Small intestine (tissue), 7 donors: ENCODE data around the gene WNK2. TPM values are rescaled to one million over a fixed set of nuclear protein-coding genes. Genes with fewer than 3 reads are reported as not detected.
"Not testable (repeated sequence)": the region's sequence is repeated elsewhere in the genome, so short reads cannot be mapped to it uniquely, and the experiment has no call there.

Experiments
- DNase-seq, 2 donors: peaks; one replicate each; pipeline versions ENCODE4 v3.0.0 to v3.0.0-alpha.2; 2013
- FAIRE-seq: peaks from 2 replicates; lab custom pipeline; 2012; peaks lifted over from hg19 to GRCh38; lab: Jason Lieb, UNC
- H3K27ac ChIP-seq, 3 donors: one replicate each; pipeline ENCODE4 v1.5.1; 2013; ENCODE audit warnings: low read length in 2 of 3, mild to moderate bottlenecking in 2 of 3, control low read depth in 1 of 3, inconsistent platforms in 1 of 3, low read depth in 1 of 3, moderate library complexity in 1 of 3
- H3K27me3 ChIP-seq, 3 donors: one replicate each; pipeline ENCODE4 v1.6.1; 2013; ENCODE audit warnings: low read length in 3 of 3, inconsistent platforms in 1 of 3; ENCODE audit not compliant: control insufficient read depth in 3 of 3, insufficient read depth in 3 of 3
- H3K36me3 ChIP-seq, 3 donors: one replicate each; pipeline ENCODE4 v1.6.1; 2013; ENCODE audit warnings: low read length in 3 of 3, inconsistent platforms in 1 of 3, low read depth in 1 of 3, mild to moderate bottlenecking in 1 of 3, moderate library complexity in 1 of 3; ENCODE audit not compliant: control insufficient read depth in 3 of 3, insufficient read depth in 2 of 3
- H3K4me1 ChIP-seq, 3 donors: one replicate each; pipeline ENCODE4 v1.6.1; 2013; ENCODE audit warnings: low read length in 2 of 3, inconsistent platforms in 1 of 3, low read depth in 1 of 3, mild to moderate bottlenecking in 1 of 3, moderate library complexity in 1 of 3; ENCODE audit not compliant: control insufficient read depth in 3 of 3, insufficient read depth in 2 of 3
- H3K4me3 ChIP-seq, 3 donors: one replicate each; pipeline ENCODE4 v1.5.1; 2013; ENCODE audit warnings: low read length in 3 of 3, control low read depth in 1 of 3, inconsistent platforms in 1 of 3, low read depth in 1 of 3, mild to moderate bottlenecking in 1 of 3, moderate library complexity in 1 of 3
- H3K9me3 ChIP-seq, 2 donors: one replicate each; pipeline ENCODE4 v1.6.1; 2013; ENCODE audit warnings: low read depth in 1 of 2, low read length in 1 of 2; ENCODE audit not compliant: control insufficient read depth in 2 of 2, insufficient read depth in 1 of 2
- WGBS, 3 donors: extraction: QIAGEN DNeasy Blood & Tissue Kit; methylation state at CpG; one replicate each; pipeline ENCODE4 v1.1.7; 2013; 5-methylcytosine and 5-hydroxymethylcytosine counted together
- polyA plus RNA-seq, 4 donors: library from polyadenylated mRNA; stranded (reverse) in 3 of 4; unstranded in 1 of 4; fragments of 200-250 nt in 3 of 4; fragments of 120-200 nt in 1 of 4; gene quantifications; one replicate each; pipeline versions ENCODE4 v1.2.1 to v1.2.3, GENCODE V29; 2013
- donor health status: healthy with polysubstance abuse.
- donor health status: control.
- donor health status: control.
- donor health status: Bipolar disorder and iron deficiency.
- donor health status: healthy.

WNK2 gene
- polyA plus RNA-seq, 4 donors: 13.8 to 101 (median 33.8) TPM

DNA sequence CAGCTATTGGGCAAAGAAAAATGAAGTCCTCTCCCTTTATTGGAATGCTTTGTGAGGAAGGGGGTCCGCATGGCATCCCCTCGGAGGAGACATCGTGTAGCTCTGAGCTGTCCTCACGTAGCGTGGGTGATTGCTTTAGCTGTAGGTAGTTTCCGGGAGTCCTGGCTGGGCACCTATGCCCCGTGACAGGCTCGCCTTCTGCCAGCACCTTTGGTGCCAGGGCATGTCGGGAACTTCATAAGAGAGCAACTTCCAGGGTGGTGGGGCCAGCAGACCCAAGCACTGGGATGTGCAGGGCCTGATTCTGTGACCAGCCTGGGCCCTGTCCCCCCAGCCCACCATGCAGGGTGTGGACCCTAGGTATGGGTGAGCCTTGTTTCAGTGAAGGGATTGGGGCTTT is 64.0 kb downstream of the WNK2 start:
- Histone ChIP-seq H3K4me3 (no peak overlapping the region), H3K27ac (no peak overlapping the region), H3K36me3 (peaks cover 0 to 75% (median 3%) of the 10 kb centered on the region in 3 donors), H3K27me3 (no peaks in the 10 kb centered on the region), H3K4me1 (peaks cover 0 to 9% (median 0%) of the 10 kb centered on the region in 3 donors), H3K9me3 (no peaks in the 10 kb centered on the region)
- DNase-seq: no peak
- FAIRE-seq: no peak
- WGBS, 3 donors: 78 to 92% (median 84%) methylated on average over 8 to 9 of the region's 9 CpGs

DNA sequence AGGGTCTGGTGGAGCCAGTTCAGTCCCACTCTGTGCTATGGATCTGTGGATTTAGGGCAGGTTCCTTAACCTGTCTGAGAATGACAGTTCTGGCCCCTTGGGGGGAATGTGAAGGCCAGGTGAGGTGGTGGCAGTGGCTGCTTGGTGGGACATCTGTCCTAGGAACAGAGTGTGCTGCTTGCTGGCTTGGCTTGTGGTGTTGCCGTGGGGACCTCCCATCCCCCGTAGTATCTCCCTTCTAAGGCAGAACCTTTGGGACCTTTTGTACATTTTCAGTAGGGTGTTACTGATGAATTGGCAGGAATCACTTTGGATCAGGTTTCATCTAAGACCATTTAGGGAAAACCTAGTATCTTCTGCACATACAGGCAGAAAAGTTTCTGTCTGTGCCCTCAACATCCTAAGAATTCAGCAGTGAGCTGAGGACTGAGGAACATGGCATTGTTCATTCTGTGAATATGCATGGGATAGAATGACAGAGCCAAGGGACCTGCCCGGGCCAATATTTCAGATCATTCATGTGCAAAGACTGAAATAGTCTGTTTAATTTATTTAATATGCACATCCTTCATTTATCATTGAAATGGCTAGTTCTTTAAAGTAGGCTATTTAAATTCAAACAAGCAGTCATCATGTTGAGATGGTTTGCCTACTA is 64.6 kb downstream of the WNK2 start:
- Histone ChIP-seq H3K4me3 (no peak overlapping the region), H3K36me3 (peaks cover 0 to 75% (median 3%) of the 10 kb centered on the region in 3 donors), H3K27ac (no peak overlapping the region), H3K9me3 (no peaks in the 10 kb centered on the region), H3K4me1 (peaks cover 0 to 9% (median 0%) of the 10 kb centered on the region in 3 donors), H3K27me3 (no peaks in the 10 kb centered on the region)
- 83 to 87% (median 85%) methylated on average over 3 of the region's 3 CpGs for WGBS, 3 donors
- no peak for DNase-seq
- FAIRE-seq: no peak

DNA sequence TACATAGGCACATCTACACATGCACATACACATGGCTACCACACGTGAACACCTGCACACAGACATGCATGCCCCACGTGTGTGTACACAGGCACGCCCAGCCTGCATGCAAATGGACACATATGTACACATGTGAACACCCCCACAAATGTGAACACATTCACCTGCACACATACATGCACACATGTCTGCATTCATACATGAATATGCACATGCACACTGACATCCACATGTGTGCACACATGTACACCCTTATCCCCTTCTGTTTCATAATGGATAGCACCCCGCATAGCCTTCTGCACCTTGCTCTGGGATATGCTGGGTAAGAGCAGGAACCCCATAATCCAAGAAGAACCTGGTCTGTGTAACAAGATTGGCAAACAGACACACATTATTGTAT is 66.2 kb downstream of the WNK2 start:
- no peak overlapping the region for H3K27ac ChIP-seq
- 84 to 94% (median 87%) methylated on average over 4 of the region's 4 CpGs for WGBS, 3 donors
- H3K4me3 ChIP-seq: no peak overlapping the region
- no peaks in the 10 kb centered on the region for H3K27me3 ChIP-seq
- no peaks in the 10 kb centered on the region for H3K9me3 ChIP-seq
- H3K36me3 ChIP-seq: peaks cover 0 to 76% (median 3%) of the 10 kb centered on the region in 3 donors
- FAIRE-seq (no peak), DNase-seq (no peak)
- H3K4me1 ChIP-seq: no peaks in the 10 kb centered on the region

DNA sequence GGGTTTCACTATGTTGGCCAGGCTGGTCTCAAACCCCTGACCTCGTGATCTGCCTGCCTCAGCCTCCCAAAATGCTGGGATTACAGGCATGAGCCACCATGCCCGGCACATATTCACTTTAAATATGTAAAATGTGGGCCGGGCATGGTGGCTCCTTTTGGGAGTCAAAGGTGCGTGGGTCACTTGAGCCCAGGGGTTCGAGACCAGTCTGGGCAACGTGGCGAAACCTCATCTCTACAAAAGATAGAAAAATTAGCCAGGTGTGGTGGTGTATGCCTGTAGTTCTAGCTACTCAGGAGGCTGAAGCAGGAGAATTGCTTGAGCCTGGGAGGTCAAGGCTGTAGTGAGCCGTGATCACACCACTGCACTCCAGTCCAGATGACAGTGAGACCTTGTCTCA is 67.4 kb downstream of the WNK2 start:
- H3K36me3 ChIP-seq: peaks cover 2 to 73% (median 3%) of the 10 kb centered on the region in 3 donors
- not testable (repeated sequence) for H3K4me3 ChIP-seq, H3K27ac ChIP-seq, H3K9me3 ChIP-seq, H3K4me1 ChIP-seq, H3K27me3 ChIP-seq, DNase-seq, FAIRE-seq
- 91 to 93% (median 93%) methylated on average over 8 of the region's 8 CpGs for WGBS, 3 donors

DNA sequence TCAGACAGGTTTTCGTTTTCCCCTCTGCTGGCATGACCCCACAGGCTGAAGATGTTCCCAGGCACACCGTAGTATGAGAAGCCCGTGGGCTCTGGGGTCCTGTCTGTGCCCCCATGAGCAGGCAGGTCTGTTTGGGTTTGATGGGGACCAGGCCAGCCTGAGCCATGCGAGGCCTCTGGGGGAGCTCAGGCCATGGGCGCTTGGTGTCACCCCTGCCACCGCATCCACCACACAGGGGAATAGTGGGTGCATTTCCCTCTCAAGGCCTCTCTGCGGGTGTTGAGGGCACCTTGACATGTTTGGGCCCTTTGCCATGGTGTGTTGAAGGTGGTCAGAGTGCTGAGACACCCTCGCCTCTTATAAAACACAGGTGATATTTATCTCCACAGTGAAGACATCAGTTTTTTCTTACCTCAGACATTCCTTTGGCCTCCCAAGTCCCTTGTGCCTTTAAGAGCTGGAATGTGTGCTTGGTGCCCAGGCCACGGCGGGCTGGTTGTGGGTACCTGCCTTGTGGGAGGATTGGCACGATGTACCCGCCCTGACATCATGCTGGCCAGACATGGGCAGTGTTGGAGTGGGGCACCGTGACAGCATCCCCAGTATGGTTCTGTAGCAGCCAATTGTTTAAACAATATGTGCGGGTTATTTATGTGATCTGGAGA is 68.3 kb downstream of the WNK2 start:
- no peaks in the 10 kb centered on the region for H3K27me3 ChIP-seq
- no peak overlapping the region for H3K27ac ChIP-seq
- H3K36me3 ChIP-seq: peaks cover 2 to 73% (median 3%) of the 10 kb centered on the region in 3 donors
- H3K4me3 ChIP-seq: no peak overlapping the region
- H3K9me3 ChIP-seq: no peaks in the 10 kb centered on the region
- DNase-seq (no peak), FAIRE-seq (no peak)
- WGBS, 3 donors: 86 to 92% (median 91%) methylated on average over 14 of the region's 14 CpGs
- no peaks in the 10 kb centered on the region for H3K4me1 ChIP-seq

DNA sequence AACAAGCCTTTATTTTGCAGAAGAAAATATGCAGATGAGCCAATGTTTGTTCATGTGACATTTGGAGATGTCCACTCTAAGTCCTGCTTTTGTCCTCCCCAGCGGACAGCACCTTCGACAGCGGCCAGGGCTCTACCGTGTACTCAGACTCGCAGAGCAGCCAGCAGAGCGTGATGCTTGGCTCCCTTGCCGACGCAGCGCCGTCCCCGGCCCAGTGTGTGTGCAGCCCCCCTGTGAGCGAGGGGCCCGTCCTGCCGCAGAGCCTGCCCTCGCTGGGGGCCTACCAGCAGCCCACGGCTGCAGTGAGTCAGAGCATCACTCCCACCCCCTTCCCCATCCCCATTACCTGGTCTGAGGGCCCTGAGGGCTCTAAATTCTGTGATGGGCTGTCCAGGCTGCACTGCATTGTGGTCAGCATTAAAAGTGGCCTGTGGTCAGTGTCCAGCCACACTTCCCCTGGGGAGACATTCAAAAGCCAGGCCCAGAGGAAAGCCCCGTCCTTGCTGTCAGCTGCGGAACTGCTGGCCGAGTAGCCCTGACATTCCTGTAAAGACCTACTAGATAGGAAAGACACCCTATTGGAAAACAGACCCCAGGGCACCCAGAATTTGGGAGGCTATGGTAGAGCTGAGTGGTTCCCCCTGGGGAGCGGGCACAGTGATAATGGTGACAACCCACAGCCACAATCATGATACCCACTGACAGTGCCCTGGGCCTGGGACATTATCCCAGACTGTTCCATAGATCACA is 69.0 kb downstream of the WNK2 start:
- no peak overlapping the region for H3K4me3 ChIP-seq
- peaks cover 2 to 73% (median 2%) of the 10 kb centered on the region in 3 donors for H3K36me3 ChIP-seq
- H3K27ac ChIP-seq: no peak overlapping the region
- no peak for DNase-seq
- 79 to 92% (median 83%) methylated on average over 19 to 20 of the region's 20 CpGs for WGBS, 3 donors
- FAIRE-seq: no peak
- no peaks in the 10 kb centered on the region for H3K4me1 ChIP-seq
- H3K9me3 ChIP-seq: no peaks in the 10 kb centered on the region
- no peaks in the 10 kb centered on the region for H3K27me3 ChIP-seq

DNA sequence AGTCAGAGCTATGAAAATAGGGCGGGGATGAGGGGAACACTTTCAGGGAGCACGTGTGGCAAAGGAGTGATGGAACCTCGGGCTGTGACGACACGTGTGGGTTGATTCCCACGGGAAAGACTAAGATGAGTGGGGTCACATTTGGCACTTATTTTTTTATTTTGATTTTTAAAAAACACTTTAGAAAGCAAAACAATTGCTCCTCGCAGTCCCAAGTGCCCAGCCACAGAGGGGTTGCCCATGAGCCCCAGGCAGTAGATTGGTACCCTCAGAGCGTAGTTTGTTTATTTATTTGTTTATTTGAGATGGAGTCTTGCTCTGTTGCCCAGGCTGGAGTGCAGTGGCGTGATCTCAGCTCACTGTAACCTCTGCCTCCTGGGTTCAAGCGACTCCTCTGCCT is 69.7 kb downstream of the WNK2 start:
- Histone ChIP-seq H3K27ac (no peak overlapping the region), H3K36me3 (peaks cover 2 to 74% (median 2%) of the 10 kb centered on the region in 3 donors), H3K9me3 (no peaks in the 10 kb centered on the region), H3K4me3 (no peak overlapping the region), H3K27me3 (no peaks in the 10 kb centered on the region), H3K4me1 (no peaks in the 10 kb centered on the region)
- no peak for DNase-seq
- WGBS, 3 donors: 89 to 90% (median 89%) methylated on average over 10 of the region's 10 CpGs
- FAIRE-seq: no peak

DNA sequence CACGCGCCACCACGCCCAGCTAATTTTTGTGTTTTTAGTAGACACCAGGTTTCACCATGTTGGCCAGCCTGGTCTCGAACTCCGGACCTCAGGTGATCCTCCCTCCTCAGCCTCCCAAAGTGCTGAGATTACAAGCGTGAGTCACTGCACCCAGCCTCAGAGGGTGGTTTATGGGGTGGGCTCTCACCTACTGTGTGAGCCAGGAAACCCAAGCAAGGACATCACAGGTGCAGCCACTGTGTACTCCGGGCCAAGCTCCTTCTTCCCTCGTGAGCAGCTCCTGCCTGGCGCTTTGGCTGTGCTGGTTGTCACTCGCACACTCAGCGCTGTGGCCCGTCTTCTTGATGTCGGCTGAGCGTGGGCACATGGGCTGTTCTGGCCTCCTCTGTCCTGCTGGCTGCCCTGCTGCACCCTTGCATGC is 70.1 kb downstream of the WNK2 start:
- Histone ChIP-seq H3K4me1 (no peaks in the 10 kb centered on the region), H3K27me3 (no peaks in the 10 kb centered on the region), H3K27ac (no peak overlapping the region), H3K4me3 (no peak overlapping the region), H3K9me3 (no peaks in the 10 kb centered on the region), H3K36me3 (peaks cover 2 to 79% (median 2%) of the 10 kb centered on the region in 3 donors)
- WGBS, 3 donors: 93 to 95% (median 93%) methylated on average over 14 of the region's 14 CpGs
- DNase-seq (no peak), FAIRE-seq (no peak)
